ENCODE data around the gene FAM83E.

The FAM83E gene

GRCh38 chr19:48628486-48629296 is 13.8 kb upstream of the FAM83E start:
- no peak for DNase-seq (ENCODE audit: low spot score)

GRCh38 chr19:48627865-48628314 is 13.0 kb upstream of the FAM83E start:
- no peak for DNase-seq (ENCODE audit: low spot score)

GRCh38 chr19:48627201-48627864 is 12.5 kb upstream of the FAM83E start:
- no peak for DNase-seq (ENCODE audit: low spot score)

GRCh38 chr19:48625891-48626327 is 11.0 kb upstream of the FAM83E start:
- no peak for DNase-seq (ENCODE audit: low spot score)

- no peak for DNase-seq (ENCODE audit: low spot score)
Observed at GRCh38 chr19:48624791-48625723, 10.2 kb upstream of the FAM83E start.

GRCh38 chr19:48624067-48624594 is 9.3 kb upstream of the FAM83E start:
- peak; percentile 97 for DNase-seq (ENCODE audit: low spot score)

GRCh38 chr19:48623556-48624066 is 8.7 kb upstream of the FAM83E start:
- DNase-seq (ENCODE audit: low spot score) = no peak

GRCh38 chr19:48619692-48620585 is 5.1 kb upstream of the FAM83E start:
- no peak for DNase-seq (ENCODE audit: low spot score)

GRCh38 chr19:48618916-48619691 is 4.2 kb upstream of the FAM83E start, which contains the start of the genes RPL18 and SPHK2:
RPL18 (minus strand) TSS chr19:48619178; CDS start chr19:48619143, 35 bp downstream.
SPHK2 (plus strand) TSS chr19:48619506; CDS start chr19:48620515, 1,009 bp downstream.
- DNase-seq (ENCODE audit: low spot score) = peak; percentile 98

- DNase-seq (ENCODE audit: low spot score) = no peak
Observed at GRCh38 chr19:48618278-48618915, 3.5 kb upstream of the FAM83E start.

- no peak for DNase-seq (ENCODE audit: low spot score)
Observed at GRCh38 chr19:48617146-48617937, 2.5 kb upstream of the FAM83E start.

GRCh38 chr19:48616491-48617056 is 1.7 kb upstream of the FAM83E start:
- DNase-seq (ENCODE audit: low spot score) = no peak

GRCh38 chr19:48616041-48616436 is 1.2 kb upstream of the FAM83E start:
- DNase-seq (ENCODE audit: low spot score) = no peak

- no peak for DNase-seq (ENCODE audit: low spot score)
Observed at GRCh38 chr19:48615231-48616040, 560 bp upstream of the FAM83E start.

- no peak for DNase-seq (ENCODE audit: low spot score)
Observed at GRCh38 chr19:48613852-48614435, 932 bp downstream of the FAM83E start.

GRCh38 chr19:48613024-48613851 is 1.6 kb downstream of the FAM83E start:
- no peak for DNase-seq (ENCODE audit: low spot score)
